ENCODE measurements around the gene SALL4.
"Not testable (repeated sequence)": the region's sequence is repeated elsewhere in the genome, so short reads cannot be mapped to it uniquely, and the experiment has no call there.

The SALL4 gene

DNA sequence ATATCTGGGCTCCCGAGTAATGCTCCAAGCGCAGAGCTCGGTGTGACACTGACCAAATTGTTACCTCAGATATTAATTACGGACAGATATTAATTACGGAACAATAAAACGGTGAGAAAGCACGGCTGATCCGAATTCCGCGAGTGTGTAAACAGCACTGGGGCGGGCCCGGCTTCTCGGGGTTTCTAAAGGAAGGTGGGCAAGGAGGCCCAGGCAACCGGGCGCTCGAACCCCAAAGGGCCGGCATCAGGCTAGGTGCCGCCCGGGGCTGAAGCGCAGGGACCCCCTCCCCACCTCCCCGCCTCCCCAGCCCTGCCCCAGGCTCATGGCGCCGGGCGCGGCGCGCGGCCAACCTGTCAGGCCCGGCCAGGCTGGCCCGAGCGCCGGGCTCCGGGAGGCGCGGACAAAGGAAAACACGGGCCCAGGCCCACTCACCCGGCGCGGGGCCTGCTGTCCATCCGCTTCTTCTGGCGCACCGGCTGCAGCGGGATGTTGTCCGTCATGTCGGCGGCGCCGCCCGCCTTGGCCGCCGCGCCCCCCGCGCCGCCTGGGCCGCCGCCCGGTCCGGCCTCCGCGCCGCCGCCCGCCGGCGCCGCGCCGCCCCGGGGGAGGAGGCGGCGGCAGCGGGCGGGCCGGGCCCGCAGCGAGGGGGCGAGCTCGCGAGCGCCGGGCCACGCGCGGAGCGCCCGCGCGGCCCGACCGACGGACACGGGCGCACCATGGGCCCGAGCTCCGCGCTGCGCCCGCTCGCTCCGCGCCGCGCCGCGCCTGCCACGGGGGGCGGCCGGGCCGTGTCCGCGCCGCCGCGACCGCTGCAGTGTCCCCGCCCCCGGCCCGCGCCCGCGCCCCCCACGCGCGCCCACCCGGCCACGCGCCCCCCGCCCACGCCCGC is 34.2 kb downstream of the SALL4 start, which contains the start of gene ATP9A:
TSS of gene ATP9A (minus strand) at position 524 of the 892 bp plus-strand sequence. CDS start at position 503, 21 bp downstream.
- peaks cover 14 to 59% of the 10 kb centered on the region in 2 donors for H3K27me3 Mint-ChIP-seq
- peaks cover 9% of the 10 kb centered on the region in 2 donors for H3K4me1 Mint-ChIP-seq (ENCODE audit: low read depth in 2 of 2)
- H3K27ac Mint-ChIP-seq, result peak within 1 kb of the TSS in 1 of 2 donors; percentile 53

GRCh38 chr20:51766994-51767866 is 35.1 kb downstream of the SALL4 start:
- H3K4me3 Mint-ChIP-seq, result peak overlapping the region; percentile 66 to 76
- no peaks in the 10 kb centered on the region for H3K9me3 Mint-ChIP-seq
- ATAC-seq (replicated peaks) (peak; percentile 79), DNase-seq (peak; percentile 14 to 34 (median 22))
- H3K4me1 Mint-ChIP-seq (ENCODE audit: low read depth in 2 of 2), result peaks cover 9% of the 10 kb centered on the region in 2 donors
- H3K27me3 Mint-ChIP-seq, result peaks cover 14 to 50% of the 10 kb centered on the region in 2 donors
- H3K36me3 Mint-ChIP-seq (ENCODE audit: insufficient read depth), result no peaks in the 10 kb centered on the region
- H3K27ac Mint-ChIP-seq, result peak overlapping the region in 1 of 2 donors; percentile 44

More for the DNA sequence above, 34.2 kb downstream of the SALL4 start, which contains the start of gene ATP9A:
- peak in 1 of 3 experiments; percentile 4 for DNase-seq
- peak within 1 kb of the TSS; percentile 77 to 81 for H3K4me3 Mint-ChIP-seq
- no peaks in the 10 kb centered on the region for H3K9me3 Mint-ChIP-seq
- no peaks in the 10 kb centered on the region for H3K36me3 Mint-ChIP-seq (ENCODE audit: insufficient read depth)
- ATAC-seq (replicated peaks), result no peak

DNA sequence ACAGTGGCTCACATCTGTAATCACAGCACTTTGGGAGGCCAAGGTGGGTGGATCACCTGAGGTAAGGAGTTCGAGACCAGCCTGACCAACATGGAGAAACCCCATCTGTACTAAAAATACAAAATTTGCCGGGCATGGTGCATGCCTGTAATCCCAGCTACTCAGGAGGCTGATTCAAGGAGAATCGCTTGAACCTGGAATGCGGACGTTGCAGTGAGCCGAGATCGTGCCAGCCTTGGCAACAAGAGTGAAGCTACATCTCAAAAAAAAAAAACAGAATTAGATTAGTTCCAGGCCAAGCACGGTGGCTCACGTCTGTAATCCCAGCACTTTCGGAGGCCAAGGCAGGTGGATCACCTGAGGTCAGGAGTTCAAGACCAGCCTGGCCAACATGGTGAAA is 36.9 kb downstream of the SALL4 start:
- H3K36me3 Mint-ChIP-seq (ENCODE audit: insufficient read depth); H3K4me3 Mint-ChIP-seq; DNase-seq; H3K9me3 Mint-ChIP-seq; H3K4me1 Mint-ChIP-seq (ENCODE audit: low read depth in 2 of 2); ATAC-seq (replicated peaks): not testable (repeated sequence)
- H3K27ac Mint-ChIP-seq, result peak overlapping the region in 1 of 2 donors; percentile 44
- peaks cover 14 to 42% of the 10 kb centered on the region in 2 donors for H3K27me3 Mint-ChIP-seq

- H3K36me3 Mint-ChIP-seq (ENCODE audit: insufficient read depth), result no peaks in the 10 kb centered on the region
- H3K4me3 Mint-ChIP-seq, result no peak overlapping the region
- H3K4me1 Mint-ChIP-seq (ENCODE audit: low read depth in 2 of 2), result peaks cover 6% of the 10 kb centered on the region in 2 donors
- no peak for DNase-seq
- no peak overlapping the region for H3K27ac Mint-ChIP-seq
- H3K9me3 Mint-ChIP-seq, result no peaks in the 10 kb centered on the region
- ATAC-seq (replicated peaks), result no peak
- peaks cover 6 to 41% of the 10 kb centered on the region in 2 donors for H3K27me3 Mint-ChIP-seq
Measured at GRCh38 chr20:51763965-51764602, 38.2 kb downstream of the SALL4 start.

GRCh38 chr20:51760905-51761546 is 41.3 kb downstream of the SALL4 start:
- no peaks in the 10 kb centered on the region for H3K4me1 Mint-ChIP-seq (ENCODE audit: low read depth in 2 of 2)
- H3K27me3 Mint-ChIP-seq, result peaks cover 0 to 34% of the 10 kb centered on the region in 2 donors
- DNase-seq (no peak), ATAC-seq (replicated peaks) (no peak)
- no peaks in the 10 kb centered on the region for H3K9me3 Mint-ChIP-seq
- H3K4me3 Mint-ChIP-seq, result no peak overlapping the region
- H3K27ac Mint-ChIP-seq, result no peak overlapping the region
- H3K36me3 Mint-ChIP-seq (ENCODE audit: insufficient read depth), result peaks cover 2% of the 10 kb centered on the region

- no peaks in the 10 kb centered on the region for H3K4me1 Mint-ChIP-seq (ENCODE audit: low read depth in 2 of 2)
- H3K27ac Mint-ChIP-seq, result no peak overlapping the region
- ATAC-seq (replicated peaks), result no peak
- no peak overlapping the region for H3K4me3 Mint-ChIP-seq
- DNase-seq, result no peak
- H3K36me3 Mint-ChIP-seq (ENCODE audit: insufficient read depth), result peaks cover 2% of the 10 kb centered on the region
- peaks cover 0 to 30% of the 10 kb centered on the region in 2 donors for H3K27me3 Mint-ChIP-seq
- no peaks in the 10 kb centered on the region for H3K9me3 Mint-ChIP-seq
Measured at GRCh38 chr20:51759769-51760510, 42.4 kb downstream of the SALL4 start.

DNA sequence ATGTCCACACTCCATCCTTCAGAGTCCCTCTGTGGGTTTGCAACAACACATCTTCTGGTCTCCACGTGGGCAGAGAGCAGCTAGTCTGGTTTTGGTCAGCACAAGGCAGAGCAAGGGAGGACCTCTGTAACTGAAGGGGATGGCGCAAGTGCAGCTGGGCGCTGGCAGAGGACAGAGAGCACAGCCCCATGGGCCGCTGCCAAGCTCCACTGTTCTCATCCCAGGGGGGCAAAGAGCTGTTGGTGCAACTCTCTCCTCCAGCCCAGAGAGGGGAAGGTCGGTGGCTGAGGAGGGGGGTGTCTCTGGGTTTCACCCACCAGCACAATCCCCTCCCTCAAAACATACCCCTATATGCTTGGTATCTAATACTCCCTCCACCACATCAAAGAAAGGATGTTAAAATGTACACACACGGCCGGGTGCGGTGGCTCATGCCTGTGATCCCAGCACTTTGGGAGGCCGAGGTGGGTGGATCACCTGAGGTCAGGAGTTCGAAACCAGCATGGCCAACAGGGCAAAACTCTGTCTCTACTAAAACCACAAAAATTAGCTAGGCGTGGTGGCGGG is 43.3 kb downstream of the SALL4 start:
- Mint-ChIP-seq H3K4me3 (no peak overlapping the region), H3K27ac (no peak overlapping the region), H3K4me1 (ENCODE audit: low read depth in 2 of 2) (no peaks in the 10 kb centered on the region), H3K36me3 (ENCODE audit: insufficient read depth) (peaks cover 2% of the 10 kb centered on the region), H3K9me3 (no peaks in the 10 kb centered on the region), H3K27me3 (peaks cover 0 to 21% of the 10 kb centered on the region in 2 donors)
- DNase-seq (no peak), ATAC-seq (replicated peaks) (no peak)

- ATAC-seq (replicated peaks) (no peak), DNase-seq (no peak)
- peaks cover 0 to 20% of the 10 kb centered on the region in 2 donors for H3K27me3 Mint-ChIP-seq
- no peak overlapping the region for H3K4me3 Mint-ChIP-seq
- peaks cover 2% of the 10 kb centered on the region for H3K36me3 Mint-ChIP-seq (ENCODE audit: insufficient read depth)
- no peaks in the 10 kb centered on the region for H3K9me3 Mint-ChIP-seq
- no peak overlapping the region for H3K27ac Mint-ChIP-seq
- H3K4me1 Mint-ChIP-seq (ENCODE audit: low read depth in 2 of 2), result no peaks in the 10 kb centered on the region
Measured at GRCh38 chr20:51757226-51757625, 45.1 kb downstream of the SALL4 start.

DNA sequence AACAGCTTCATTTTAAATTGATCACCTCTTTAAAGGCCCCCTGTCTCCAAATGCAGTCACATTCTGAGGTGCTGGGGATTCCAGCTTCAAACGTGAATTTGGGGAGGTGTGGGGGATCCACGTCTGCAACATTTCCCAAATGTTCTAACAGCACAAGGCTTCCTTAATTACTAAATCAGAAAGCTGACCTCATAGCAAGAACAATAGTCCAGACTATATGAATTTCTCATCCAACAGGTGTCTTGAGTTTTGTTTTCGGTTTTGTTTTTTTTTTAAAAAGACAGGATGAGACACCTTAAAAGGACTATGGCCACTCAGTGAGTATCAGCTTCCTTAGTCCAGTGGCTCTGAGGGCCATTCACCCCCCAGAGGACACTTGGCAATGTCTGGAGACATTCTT is 45.7 kb downstream of the SALL4 start:
- no peak for DNase-seq
- Mint-ChIP-seq H3K4me3 (no peak overlapping the region), H3K9me3 (no peaks in the 10 kb centered on the region), H3K4me1 (ENCODE audit: low read depth in 2 of 2) (no peaks in the 10 kb centered on the region), H3K27ac (no peak overlapping the region), H3K27me3 (peaks cover 0 to 20% of the 10 kb centered on the region in 2 donors), H3K36me3 (ENCODE audit: insufficient read depth) (peaks cover 2% of the 10 kb centered on the region)
- ATAC-seq (replicated peaks), result no peak

- H3K36me3 Mint-ChIP-seq (ENCODE audit: insufficient read depth); ATAC-seq (replicated peaks); H3K9me3 Mint-ChIP-seq; H3K4me1 Mint-ChIP-seq (ENCODE audit: low read depth in 2 of 2); DNase-seq; H3K27ac Mint-ChIP-seq; H3K27me3 Mint-ChIP-seq; H3K4me3 Mint-ChIP-seq: not testable (repeated sequence)
Measured at GRCh38 chr20:51753220-51753619, 49.1 kb downstream of the SALL4 start.

DNA sequence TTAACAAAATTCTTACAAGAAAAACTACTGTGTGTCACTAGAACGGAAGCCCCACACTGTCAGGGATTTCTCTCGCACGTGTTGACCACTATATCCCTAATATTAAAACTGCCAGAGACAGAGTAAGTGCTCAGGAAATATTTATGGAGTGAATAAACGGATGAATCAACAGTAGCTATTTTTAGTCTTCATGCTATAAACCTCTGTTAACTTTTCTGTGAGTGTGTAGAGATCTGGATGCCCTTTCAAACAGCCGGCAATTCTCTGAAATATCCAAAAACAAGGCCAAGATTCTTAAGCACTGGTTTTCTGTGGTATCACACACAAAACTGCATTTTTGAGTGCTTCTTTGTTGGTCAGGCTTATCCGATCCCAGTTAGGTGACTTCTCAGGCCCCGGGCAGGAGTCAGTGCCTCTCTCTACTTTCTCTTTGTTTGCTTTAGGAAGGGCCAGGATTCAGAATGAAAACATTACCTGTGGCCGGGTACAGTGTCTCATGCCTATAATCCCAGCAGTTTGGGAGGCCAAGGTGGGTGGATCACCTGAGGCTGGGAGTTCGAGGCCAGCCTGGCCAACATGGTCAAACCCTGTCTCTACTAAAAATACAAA is 49.9 kb downstream of the SALL4 start:
- ATAC-seq (replicated peaks) (no peak), DNase-seq (no peak)
- Mint-ChIP-seq H3K4me1 (ENCODE audit: low read depth in 2 of 2) (peaks cover 3 to 4% of the 10 kb centered on the region in 2 donors), H3K4me3 (no peak overlapping the region), H3K36me3 (ENCODE audit: insufficient read depth) (no peaks in the 10 kb centered on the region), H3K27me3 (no peaks in the 10 kb centered on the region), H3K9me3 (no peaks in the 10 kb centered on the region), H3K27ac (no peak overlapping the region)

Data from effector memory CD8-positive, alpha-beta T cell (primary cell).